Measurements from ENCODE around the gene SMYD3. TPM values are rescaled to one million over a fixed set of nuclear protein-coding genes. Genes with fewer than 3 reads are reported as not detected.

Gene SMYD3
- total RNA-seq, 1 donor from 2014 or later = 28.3 TPM

GRCh38 chr1:246018146-246018545 lies 488.9 kb downstream of the SMYD3 start:
- no peak for DNase-seq

DNA sequence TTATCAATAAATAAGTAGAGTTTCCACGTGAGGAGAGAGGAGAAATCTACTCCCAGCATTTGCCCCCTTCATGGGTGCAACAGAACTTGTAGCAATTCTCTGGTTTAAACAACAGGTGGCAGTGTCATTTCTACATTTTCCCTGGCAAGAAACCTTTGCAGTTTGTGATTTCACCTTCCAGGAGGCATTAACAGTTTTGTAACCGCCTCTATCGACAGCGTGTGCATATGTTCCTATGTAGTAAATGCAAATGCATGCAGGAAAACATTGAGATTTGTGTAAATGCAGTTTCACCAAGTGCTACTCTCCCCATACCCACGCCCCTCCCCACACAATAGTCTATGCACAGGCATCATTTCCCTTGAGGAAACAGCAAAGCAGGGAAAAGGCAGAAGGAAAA lies 494.7 kb downstream of the SMYD3 start:
- no peak for DNase-seq

- DNase-seq = no peak
Measured at GRCh38 chr1:246010386-246010785, 496.7 kb downstream of the SMYD3 start.

- DNase-seq = no peak
Measured at GRCh38 chr1:246008363-246008831, 498.7 kb downstream of the SMYD3 start.

DNA sequence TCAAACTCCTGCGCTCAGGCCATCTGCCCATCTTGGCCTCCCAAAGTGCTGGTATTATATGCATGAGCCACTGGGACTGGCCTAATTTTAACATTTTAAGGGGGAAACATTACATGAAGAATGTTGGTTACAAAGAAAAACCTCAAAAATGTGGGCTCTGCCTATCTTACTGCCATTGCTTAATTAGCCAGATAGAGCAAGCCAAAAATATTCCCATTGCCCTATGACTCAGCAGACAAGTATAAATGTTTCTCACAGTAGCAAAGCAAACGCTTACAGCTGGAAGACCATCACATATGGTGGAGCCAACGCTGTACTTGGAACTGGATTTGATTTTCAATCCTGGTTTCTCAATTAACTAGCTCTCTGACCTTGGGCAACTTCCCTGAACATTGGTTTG lies 502.0 kb downstream of the SMYD3 start:
- peak; percentile 60 for DNase-seq

GRCh38 chr1:246004301-246004700 lies 502.8 kb downstream of the SMYD3 start:
- DNase-seq = no peak

DNA sequence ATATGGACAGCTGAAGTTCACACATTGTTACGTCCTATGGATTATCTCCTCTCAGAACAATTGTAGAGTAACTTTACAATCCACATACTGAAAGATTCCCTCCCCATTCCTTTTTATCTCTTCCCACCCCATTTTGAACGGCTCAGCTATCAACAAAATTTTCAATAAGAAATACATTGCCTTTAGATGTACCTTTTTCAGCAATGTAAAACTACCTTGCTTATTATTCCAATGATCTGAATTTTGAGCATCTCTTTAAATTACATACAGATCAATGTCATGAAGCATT lies 503.7 kb downstream of the SMYD3 start:
- DNase-seq = no peak

- peak; percentile 63 for DNase-seq
Measured at GRCh38 chr1:246002725-246003441, 504.2 kb downstream of the SMYD3 start.

DNA sequence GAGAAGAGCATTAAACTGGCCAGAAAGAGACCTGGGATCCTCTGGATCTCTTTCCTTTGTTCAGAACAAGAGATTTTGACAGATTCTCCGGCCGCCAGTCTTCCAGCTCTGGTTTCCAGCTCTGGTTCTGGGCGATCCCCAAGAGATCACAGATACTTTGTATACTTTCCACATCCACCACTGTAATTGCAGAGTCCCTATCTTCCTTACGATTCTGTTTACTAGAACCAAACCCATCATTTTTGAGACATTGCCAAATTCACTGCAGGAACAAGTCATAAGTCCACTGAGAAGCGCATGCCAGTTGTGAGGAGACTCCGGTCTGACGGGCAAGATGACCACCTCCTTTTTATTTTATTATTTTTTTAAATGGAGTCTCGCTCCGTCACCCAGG lies 505.2 kb downstream of the SMYD3 start:
- no peak for DNase-seq

GRCh38 chr1:246001142-246001836 lies 505.8 kb downstream of the SMYD3 start:
- peak; percentile 28 for DNase-seq

- DNase-seq = no peak
Measured at GRCh38 chr1:246000638-246001015, 506.5 kb downstream of the SMYD3 start.

DNA sequence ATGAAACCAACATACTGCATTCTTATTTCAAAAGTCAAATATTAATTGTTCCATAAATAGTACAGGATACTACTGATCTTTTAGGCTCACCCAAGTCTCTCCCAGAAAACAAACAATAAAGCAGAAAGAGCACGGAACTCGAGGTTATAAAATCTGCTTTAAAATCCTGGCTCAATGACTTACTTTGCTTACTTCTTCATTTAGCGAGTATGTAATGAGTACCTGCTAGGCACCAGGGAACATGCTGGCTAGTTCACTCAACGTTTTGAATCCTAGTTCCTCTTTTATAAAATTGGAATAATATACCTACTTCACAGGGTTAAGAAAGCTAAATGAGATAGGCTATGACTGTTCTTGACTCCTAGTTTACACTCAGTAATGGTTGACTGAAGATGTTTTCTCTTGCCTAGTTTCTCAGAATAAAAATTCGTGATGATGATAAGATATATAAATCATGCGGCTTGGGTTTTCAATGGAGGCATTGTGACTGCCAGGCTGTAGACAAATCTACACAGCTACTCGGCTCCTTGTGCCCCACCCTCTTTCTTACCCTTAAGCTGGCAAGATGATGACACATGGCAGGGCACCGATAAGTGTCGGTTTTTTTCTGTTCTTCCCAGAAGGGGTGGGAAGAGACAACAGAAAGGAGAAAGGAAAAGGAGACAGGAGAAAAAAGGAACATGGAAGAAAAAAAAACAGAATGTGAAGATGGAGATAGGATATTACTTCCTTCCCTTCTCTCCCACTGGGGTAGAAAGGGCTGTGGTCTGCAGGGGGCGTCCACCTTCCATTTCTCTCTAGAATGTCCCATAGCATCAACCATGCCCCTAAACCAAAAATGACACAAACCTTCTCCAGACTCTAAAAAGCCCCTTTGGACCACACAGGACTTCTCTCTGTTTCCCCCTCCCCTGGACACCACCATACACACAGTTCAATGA lies 507.1 kb downstream of the SMYD3 start:
- no peak for DNase-seq

DNA sequence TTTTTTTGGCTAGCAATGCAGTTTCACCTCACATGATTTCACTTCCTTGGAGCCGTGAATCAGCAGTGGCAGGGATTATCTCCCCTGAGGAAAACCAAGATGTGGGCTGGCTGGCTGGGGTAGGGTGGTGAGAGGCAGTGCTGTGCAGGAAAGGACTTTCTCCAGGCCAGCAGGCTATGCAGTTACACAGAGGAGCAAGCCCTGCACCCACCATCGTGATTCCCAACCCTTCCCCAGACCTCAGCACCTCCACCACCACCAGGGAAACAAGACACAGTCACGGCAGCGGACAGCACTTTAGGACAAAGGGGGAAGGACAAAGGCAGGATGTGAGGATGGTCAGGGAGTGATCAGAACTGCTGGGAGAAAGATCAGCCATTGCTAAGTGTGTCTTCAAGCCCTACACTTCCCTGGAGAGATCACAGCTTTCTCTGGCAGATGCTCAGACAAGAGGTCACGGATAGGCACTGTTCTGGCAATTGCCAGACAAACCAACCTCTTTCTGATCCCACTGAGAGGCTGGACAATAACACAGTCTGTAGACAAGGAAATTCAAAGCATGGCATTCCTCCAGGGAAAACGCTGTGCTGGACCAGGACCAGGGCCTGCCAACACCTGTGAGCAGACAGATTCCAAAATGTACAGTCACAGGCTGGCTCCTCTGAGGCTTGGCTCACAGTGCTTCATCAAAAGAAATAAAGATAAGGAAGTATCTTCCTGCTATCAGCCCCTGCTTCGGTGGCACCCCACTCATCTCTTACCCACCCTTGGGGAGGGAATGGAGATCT lies 509.4 kb downstream of the SMYD3 start:
- DNase-seq = no peak

GRCh38 chr1:245996811-245997210 lies 510.3 kb downstream of the SMYD3 start:
- DNase-seq = no peak

- no peak for DNase-seq
Measured at GRCh38 chr1:245995474-245995873, 511.6 kb downstream of the SMYD3 start.

GRCh38 chr1:245991266-245991665 lies 515.8 kb downstream of the SMYD3 start:
- no peak for DNase-seq

- DNase-seq = no peak
Measured at GRCh38 chr1:245990315-245991022, 516.6 kb downstream of the SMYD3 start.

- DNase-seq = no peak
Measured at GRCh38 chr1:245988393-245989078, 518.5 kb downstream of the SMYD3 start.

DNA sequence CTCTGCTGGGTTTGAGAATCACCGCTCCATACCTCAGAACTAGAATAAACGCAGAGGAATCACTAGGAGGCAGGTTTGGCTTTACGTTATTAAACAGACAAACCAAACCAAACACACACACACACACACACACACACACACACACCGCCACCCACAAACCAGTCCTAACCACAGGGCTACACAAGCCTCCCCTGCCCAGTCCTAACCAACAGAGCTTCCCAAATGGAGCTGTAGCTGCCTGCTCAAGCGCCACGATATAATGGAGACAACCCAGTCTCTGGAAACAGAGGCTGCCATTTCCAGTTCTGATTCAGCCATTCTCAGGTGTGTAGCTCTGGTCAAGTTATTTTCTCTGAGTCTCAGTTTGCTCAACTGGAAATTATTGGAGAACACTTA lies 519.1 kb downstream of the SMYD3 start:
- DNase-seq = no peak

GRCh38 chr1:245987577-245987976 lies 519.5 kb downstream of the SMYD3 start:
- DNase-seq = no peak

DNA sequence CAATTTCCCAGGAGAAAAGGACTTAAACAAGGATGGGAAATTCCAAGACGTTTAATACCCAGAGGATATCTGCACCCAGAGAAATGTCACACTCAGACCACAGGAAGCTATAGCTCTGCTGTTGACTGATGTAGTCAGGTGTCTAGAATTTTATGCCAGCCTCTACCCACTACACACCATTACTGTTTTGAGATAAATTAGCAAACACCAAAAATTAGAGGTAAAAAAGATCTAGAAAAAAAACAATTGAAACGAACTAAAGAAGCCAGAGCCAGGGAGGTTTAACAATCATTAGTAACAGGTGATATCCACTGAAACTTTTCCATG lies 519.9 kb downstream of the SMYD3 start:
- DNase-seq = no peak
